NCI-H82 treated with DMSO at 0.1 percent for 48 hours (cell line): ENCODE results near the gene EIF3K.
A peak's percentile ranks its signal among the peaks of the same experiment; 100 is the strongest.

Source experiments
- DNase-seq: peaks from one replicate; lab custom pipeline; 2025; ENCODE audit not compliant: unreplicated experiment; lab: John Stamatoyannopoulos, UW

Gene EIF3K

DNA sequence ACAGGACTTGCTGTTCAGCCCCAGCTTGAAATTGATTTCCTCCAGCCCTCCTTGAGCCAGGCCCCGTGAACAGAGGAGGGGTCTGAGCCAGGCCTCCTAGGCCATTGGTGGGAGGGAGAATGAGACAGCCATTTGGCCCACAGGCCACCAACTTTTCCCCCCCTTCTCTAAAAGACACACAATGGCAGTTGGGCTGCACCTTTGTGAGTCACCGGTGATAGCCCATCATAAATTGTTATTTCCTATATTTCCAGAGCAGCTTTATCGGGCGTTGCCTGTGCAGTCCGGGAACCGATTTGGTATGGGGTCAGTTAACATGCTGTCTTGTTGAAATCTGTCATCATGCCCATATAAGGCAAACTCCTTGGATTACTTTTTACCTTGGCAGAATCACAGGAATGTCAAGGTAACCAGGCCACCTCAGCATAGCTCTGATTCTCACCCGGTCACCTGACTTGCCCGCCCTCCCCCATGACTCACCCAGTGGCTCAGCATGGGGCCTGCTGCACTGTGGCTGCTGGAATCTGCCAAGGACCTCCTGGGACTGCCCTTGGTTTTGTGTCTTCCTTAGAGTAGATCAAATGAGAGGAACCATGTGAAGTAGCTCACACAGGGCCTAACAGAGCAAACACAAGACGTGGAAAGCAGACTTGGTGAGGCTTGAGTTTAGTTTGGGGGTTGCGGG is 64.5 kb downstream of the EIF3K start:
- no peak for DNase-seq

DNA sequence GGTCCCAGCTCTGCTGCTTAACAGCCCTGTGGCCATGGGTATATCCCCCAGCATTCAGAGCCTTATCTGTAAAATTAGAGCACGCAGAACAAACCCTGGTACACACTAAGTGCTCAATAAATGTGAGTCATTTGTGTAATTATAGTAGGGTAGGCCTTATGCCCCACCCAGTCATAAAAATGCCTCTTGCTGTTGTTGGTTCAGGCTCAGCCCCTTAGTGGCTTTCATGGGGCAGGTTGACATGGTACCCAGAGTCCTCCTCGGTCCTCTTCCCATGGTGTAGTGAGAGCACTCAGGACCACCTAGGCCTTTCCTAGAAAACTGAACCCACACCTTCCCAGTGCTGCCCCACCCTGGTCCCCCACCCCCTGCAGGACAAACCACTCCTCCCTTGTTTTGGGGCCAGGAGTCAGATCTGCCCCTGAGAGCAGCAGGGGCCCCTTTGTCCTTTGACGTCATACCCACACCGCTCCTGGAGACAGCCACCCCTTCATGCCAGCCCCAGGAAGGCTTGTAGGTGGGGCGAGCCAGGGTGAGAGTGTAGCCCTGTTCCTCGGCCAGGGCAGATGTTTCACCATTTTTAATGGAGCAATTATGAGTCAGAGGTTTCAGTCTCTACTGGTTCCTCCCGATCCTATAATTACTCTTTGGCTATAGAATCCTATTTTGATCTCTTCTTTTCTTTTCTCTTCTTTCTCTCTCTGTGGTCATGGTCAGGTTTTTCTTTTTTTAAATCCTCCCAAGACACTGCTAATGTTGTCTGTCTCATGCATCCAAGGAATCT is 65.3 kb downstream of the EIF3K start:
- DNase-seq = no peak

DNA sequence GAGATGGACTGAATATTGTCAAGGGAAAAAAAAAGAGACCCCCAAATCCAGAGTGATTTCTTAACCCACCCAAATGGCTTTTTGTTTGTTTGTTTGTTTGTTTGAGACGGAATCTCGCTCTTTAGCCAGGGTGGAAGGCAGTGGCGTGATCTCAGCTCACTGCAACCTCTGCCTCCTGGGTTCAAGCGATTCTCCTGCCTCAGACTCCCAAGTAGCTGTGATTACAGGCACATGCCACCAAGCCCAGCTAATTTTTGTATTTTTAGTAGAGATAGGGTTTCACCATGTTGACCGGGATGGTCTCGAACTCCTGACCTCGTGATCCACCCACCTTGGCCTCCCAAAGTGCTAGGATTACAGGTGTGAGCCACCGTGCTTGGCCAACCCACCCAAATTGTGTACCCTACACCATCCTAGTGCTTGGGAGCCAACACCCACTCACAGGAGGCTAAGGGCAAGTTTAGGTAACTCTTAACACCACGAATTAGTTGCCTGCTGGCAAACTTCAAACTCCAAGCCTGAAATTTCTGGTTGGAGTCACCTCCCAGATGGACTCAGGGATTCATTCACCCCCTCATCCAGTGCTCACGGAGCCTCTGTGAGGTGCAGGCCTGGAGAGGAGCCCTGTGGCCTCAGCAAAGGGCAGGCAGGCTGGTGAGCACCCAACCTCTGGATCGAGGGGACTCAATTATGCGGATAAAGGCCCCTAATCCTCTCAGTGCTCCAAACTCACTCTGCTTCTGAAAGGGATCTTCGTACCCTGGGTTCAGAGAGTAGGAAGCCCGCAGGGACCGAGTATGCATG is 66.1 kb downstream of the EIF3K start:
- DNase-seq = peak; percentile 68

DNA sequence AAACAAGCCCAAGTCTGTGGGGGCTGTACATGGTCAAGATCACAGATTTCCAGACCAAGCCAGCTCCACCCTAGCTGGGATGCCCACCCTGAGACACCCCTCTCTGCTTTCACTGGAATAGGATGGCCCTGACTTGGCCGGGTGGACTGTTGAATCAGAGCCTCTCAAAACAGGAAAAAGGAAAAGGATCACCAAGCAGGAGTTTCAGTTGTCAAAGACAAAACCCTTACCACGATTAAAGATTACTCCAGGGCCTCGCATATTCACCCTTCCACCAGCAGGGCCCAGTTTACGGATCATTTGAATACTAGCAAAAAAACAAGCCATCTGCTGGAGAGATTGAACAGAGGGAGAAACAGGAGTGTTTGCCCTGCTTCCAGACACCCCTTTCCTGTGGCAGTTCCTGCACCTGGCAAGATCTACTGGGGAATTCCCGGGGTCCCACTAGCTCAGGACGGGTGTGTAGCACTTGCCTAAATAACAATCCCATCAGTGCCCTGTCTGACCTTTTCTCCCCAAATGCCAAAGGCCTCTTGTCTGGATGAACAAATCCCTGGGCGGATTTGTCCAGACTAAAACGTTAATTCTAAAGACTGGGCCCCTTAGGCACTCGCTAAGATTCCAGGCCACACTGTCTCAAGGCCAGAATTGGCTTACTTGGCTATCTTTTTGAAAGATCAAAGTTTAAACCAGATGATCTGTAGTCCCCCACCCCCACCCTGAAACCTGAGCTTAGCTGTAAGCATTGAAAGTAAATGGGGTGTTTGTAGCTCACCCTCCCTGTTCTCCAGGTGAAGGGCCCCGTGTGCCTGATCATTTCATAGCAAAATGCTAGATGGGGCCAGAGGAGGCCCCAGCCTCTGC is 66.9 kb downstream of the EIF3K start:
- DNase-seq = peak; percentile 80

DNA sequence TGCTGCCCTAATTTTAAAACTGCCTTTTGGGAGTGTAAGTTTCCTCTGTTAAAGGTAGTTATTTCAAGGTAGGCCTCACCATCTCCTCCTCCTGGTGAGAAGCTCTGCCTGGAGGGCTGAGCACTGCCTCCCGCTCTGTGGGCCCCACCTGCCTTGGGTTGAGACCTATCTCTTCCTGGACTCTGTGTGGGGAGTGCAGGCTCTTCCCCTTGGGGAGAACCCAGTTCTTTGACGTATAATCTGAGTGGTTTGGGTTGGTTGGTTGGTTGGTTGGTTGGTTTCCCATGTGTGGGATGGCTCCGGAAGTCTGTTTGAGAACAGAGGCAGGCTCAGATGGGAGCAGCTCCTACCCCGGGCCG is 67.5 kb downstream of the EIF3K start:
- no peak for DNase-seq
